Mammary epithelial cell (primary cell): ENCODE results near the gene NXPH2.

Source experiments
- CTCF ChIP-seq, 2 donors: IDR thresholded peaks in 1 of 2; conservative IDR thresholded peaks in 1 of 2; 2 replicates each; pipeline ENCODE4 v1.5.1; 2011 to 2012; ENCODE audit warnings: inconsistent platforms in 2 of 2, low read length in 2 of 2, mild to moderate bottlenecking in 2 of 2, control low read depth in 1 of 2, low read depth in 1 of 2; ENCODE audit not compliant: insufficient read depth in 1 of 2; ENCODE audit errors: extremely low read depth in 1 of 2
- EZH2 ChIP-seq: IDR thresholded peaks from 2 replicates; pipeline ENCODE4 v1.6.1; 2012; ENCODE audit warnings: low read length, inconsistent platforms, borderline replicate concordance

GRCh38 chr2:138699421-138699820 is 80.8 kb downstream of the NXPH2 start:
- TF ChIP-seq CTCF (conservative IDR thresholded peaks at IDR 0.05 in 1 of 2, IDR thresholded peaks at IDR 0.05 in 1 of 2; ENCODE audit: extremely low read depth in 1 of 2, insufficient read depth in 1 of 2, low read depth in 1 of 2, low read length in 2 of 2) (no peak), EZH2 (no peak)
